ES-I3 (cell line): ENCODE measurements around the gene THOC7.

Source experiments
- H3K36me3 ChIP-seq: 2 replicates; pipeline ENCODE4 v1.6.1; 2013; ENCODE audit warnings: mild to moderate bottlenecking, low read length, control low read depth, moderate library complexity; ENCODE audit not compliant: insufficient read depth
- H3K4me1 ChIP-seq: 2 replicates; pipeline ENCODE4 v1.6.1; 2013; ENCODE audit warnings: mild to moderate bottlenecking, control low read depth, low read length; ENCODE audit not compliant: insufficient read depth
- H3K9ac ChIP-seq: 2 replicates; pipeline ENCODE4 v1.6.1; 2013; ENCODE audit warnings: low read depth, mild to moderate bottlenecking, low read length, moderate library complexity
- H3K9me3 ChIP-seq: 2 replicates; pipeline ENCODE4 v1.6.1; 2013; ENCODE audit warnings: mild to moderate bottlenecking, low read length, moderate library complexity; ENCODE audit not compliant: control insufficient read depth, insufficient read depth

The THOC7 gene

GRCh38 chr3:63869940-63870614 lies 6.5 kb upstream of the THOC7 start:
- Histone ChIP-seq H3K9me3 (no peaks in the 10 kb centered on the region), H3K4me1 (0 out of 2 replicates have a peak, but pooled peaks cover 6% of the 10 kb centered on the region), H3K9ac (no peak overlapping the region), H3K36me3 (no peaks in the 10 kb centered on the region)

- no peaks in the 10 kb centered on the region for H3K9me3 ChIP-seq
- H3K9ac ChIP-seq = no peak overlapping the region
- H3K4me1 ChIP-seq = peaks cover 9% of the 10 kb centered on the region; the same call in 1 of the 2 replicates
- no peaks in the 10 kb centered on the region for H3K36me3 ChIP-seq
These were observed 3.6 kb upstream of the THOC7 start for GRCh38 chr3:63867225-63867624.

GRCh38 chr3:63864965-63865327 lies 1.3 kb upstream of the THOC7 start:
- H3K9me3 ChIP-seq = no peaks in the 10 kb centered on the region
- H3K9ac ChIP-seq = peak overlapping the region; percentile 77; the same call in 1 of the 2 replicates
- peaks cover 16% of the 10 kb centered on the region for H3K4me1 ChIP-seq

GRCh38 chr3:63864008-63864964 lies 681 bp upstream of the THOC7 start:
- no peaks in the 10 kb centered on the region for H3K36me3 ChIP-seq

More at GRCh38 chr3:63864965-63865327, 1.3 kb upstream of the THOC7 start:
- H3K36me3 ChIP-seq = no peaks in the 10 kb centered on the region

GRCh38 chr3:63862804-63863149 lies 828 bp downstream of the THOC7 start:
- Histone ChIP-seq H3K4me1 (peaks cover 24% of the 10 kb centered on the region), H3K9ac (peak overlapping the region; percentile 98), H3K9me3 (no peaks in the 10 kb centered on the region), H3K36me3 (no peaks in the 10 kb centered on the region)

More at GRCh38 chr3:63864008-63864964, 681 bp upstream of the THOC7 start:
- H3K9me3 ChIP-seq = no peaks in the 10 kb centered on the region
- peaks cover 21% of the 10 kb centered on the region for H3K4me1 ChIP-seq
- peak overlapping the region; percentile 98 for H3K9ac ChIP-seq

GRCh38 chr3:63861306-63861705 lies 2.3 kb downstream of the THOC7 start:
- Histone ChIP-seq H3K9ac (no peak overlapping the region), H3K36me3 (no peaks in the 10 kb centered on the region), H3K4me1 (peaks cover 37% of the 10 kb centered on the region), H3K9me3 (no peaks in the 10 kb centered on the region)

- Histone ChIP-seq H3K4me1 (peaks cover 41% of the 10 kb centered on the region), H3K9me3 (no peaks in the 10 kb centered on the region), H3K36me3 (no peaks in the 10 kb centered on the region), H3K9ac (no peak overlapping the region)
These were observed 2.8 kb downstream of the THOC7 start for GRCh38 chr3:63860776-63861175.

GRCh38 chr3:63857311-63857710 lies 6.3 kb downstream of the THOC7 start:
- H3K36me3 ChIP-seq = no peaks in the 10 kb centered on the region
- H3K4me1 ChIP-seq = peaks cover 48% of the 10 kb centered on the region
- H3K9ac ChIP-seq = no peak overlapping the region
- H3K9me3 ChIP-seq = no peaks in the 10 kb centered on the region

- no peaks in the 10 kb centered on the region for H3K9me3 ChIP-seq
- H3K4me1 ChIP-seq = peaks cover 34% of the 10 kb centered on the region
- no peak overlapping the region for H3K9ac ChIP-seq
- H3K36me3 ChIP-seq = no peaks in the 10 kb centered on the region
These were observed 8.2 kb downstream of the THOC7 start for GRCh38 chr3:63855333-63855940.

GRCh38 chr3:63853106-63853505 lies 10.5 kb downstream of the THOC7 start:
- Histone ChIP-seq H3K36me3 (no peaks in the 10 kb centered on the region), H3K9ac (no peak overlapping the region)

GRCh38 chr3:63851287-63851686 lies 12.3 kb downstream of the THOC7 start:
- H3K36me3 ChIP-seq = no peaks in the 10 kb centered on the region
- H3K4me1 ChIP-seq = peaks cover 19% of the 10 kb centered on the region
- no peaks in the 10 kb centered on the region for H3K9me3 ChIP-seq
- no peak overlapping the region for H3K9ac ChIP-seq

More at GRCh38 chr3:63853106-63853505, 10.5 kb downstream of the THOC7 start:
- Histone ChIP-seq H3K4me1 (peaks cover 34% of the 10 kb centered on the region), H3K9me3 (no peaks in the 10 kb centered on the region)

- Histone ChIP-seq H3K36me3 (no peaks in the 10 kb centered on the region), H3K9ac (no peak overlapping the region), H3K9me3 (no peaks in the 10 kb centered on the region), H3K4me1 (peaks cover 6% of the 10 kb centered on the region; the same call in 1 of the 2 replicates)
These were observed 14.4 kb downstream of the THOC7 start for GRCh38 chr3:63849175-63849574.

- H3K36me3 ChIP-seq = no peaks in the 10 kb centered on the region
- H3K9me3 ChIP-seq = no peaks in the 10 kb centered on the region
- no peak overlapping the region for H3K9ac ChIP-seq
- H3K4me1 ChIP-seq = peaks cover 6% of the 10 kb centered on the region; the same call in 1 of the 2 replicates
These were observed 15.7 kb downstream of the THOC7 start for GRCh38 chr3:63847718-63848450.

- no peak overlapping the region for H3K9ac ChIP-seq
- H3K9me3 ChIP-seq = no peaks in the 10 kb centered on the region
- H3K36me3 ChIP-seq = no peaks in the 10 kb centered on the region
- H3K4me1 ChIP-seq = peaks cover 6% of the 10 kb centered on the region; the same call in 1 of the 2 replicates
These were observed 18.4 kb downstream of the THOC7 start for GRCh38 chr3:63845215-63845614.
